HepG2 (cell line): ENCODE data around the gene MUC13. TPM values are rescaled to one million over a fixed set of nuclear protein-coding genes. Genes with fewer than 3 reads are reported as not detected.

ENCODE experiments used
- EZH2 ChIP-seq: conservative IDR thresholded peaks from 2 replicates; pipeline ENCODE4 v1.6.1; 2012; ENCODE audit warnings: mild to moderate bottlenecking, low read depth, low read length, moderate library complexity
- FOXO1 ChIP-seq: sonication (generic); formaldehyde crosslinking; IDR thresholded peaks from 2 replicates; pipeline ENCODE4 v1.4.0; 2020; ENCODE audit warnings: missing genetic modification reagents
- HNF1B ChIP-seq: sonication (generic); formaldehyde crosslinking; IDR thresholded peaks from 2 replicates; pipeline ENCODE4 v1.5.1; 2020; ENCODE audit warnings: mild to moderate bottlenecking, moderate library complexity, missing genetic modification reagents
- KAT2B ChIP-seq: fragments of 150-350 bp; IDR thresholded peaks from 2 replicates; pipeline ENCODE4 v1.6.1; 2014; ENCODE audit warnings: low read depth, low read length, borderline replicate concordance
- USF2 ChIP-seq, 2 experiments: sonication (generic) in 1 of 2; formaldehyde crosslinking in 1 of 2; IDR thresholded peaks; 2 replicates each; pipeline versions ENCODE4 v1.5.1 to v1.6.1; 2011 to 2020; ENCODE audit warnings: borderline replicate concordance in 1 of 2, low read depth in 1 of 2, low read length in 1 of 2, mild to moderate bottlenecking in 1 of 2, missing genetic modification reagents in 1 of 2, moderate library complexity in 1 of 2
- ZBTB44 ChIP-seq: sonication (generic); formaldehyde crosslinking; IDR thresholded peaks from 2 replicates; pipeline ENCODE4 v1.4.0; 2020; ENCODE audit warnings: missing genetic modification reagents
- ZNF343 ChIP-seq: sonication (generic); formaldehyde crosslinking; IDR thresholded peaks from 2 replicates; pipeline ENCODE4 v1.4.0; 2020; ENCODE audit warnings: mild to moderate bottlenecking, missing genetic modification reagents
- ZNF597 ChIP-seq: sonication (generic); formaldehyde crosslinking; IDR thresholded peaks from 2 replicates; pipeline ENCODE4 v1.5.0; 2020; ENCODE audit warnings: missing genetic modification reagents
- ZNF598 ChIP-seq: sonication (generic); formaldehyde crosslinking; IDR thresholded peaks from 2 replicates; pipeline ENCODE4 v1.5.1; 2020; ENCODE audit warnings: mild to moderate bottlenecking, missing genetic modification reagents, borderline replicate concordance
- ZNF766 ChIP-seq: sonication (generic); formaldehyde crosslinking; IDR thresholded peaks from 2 replicates; pipeline ENCODE4 v1.5.0; 2020; ENCODE audit warnings: missing genetic modification reagents, borderline replicate concordance
- ZSCAN5A ChIP-seq: sonication (generic); formaldehyde crosslinking; IDR thresholded peaks from 2 replicates; pipeline ENCODE4 v1.8.0; 2022; ENCODE audit warnings: mild to moderate bottlenecking, missing genetic modification reagents, borderline replicate concordance
- polyA plus RNA-seq, 8 experiments: library from polyadenylated mRNA; depleted of rRNA in 3 of 8; stranded (reverse) in 7 of 8; unstranded in 1 of 8; fragments of >200 nt; fragmentation: Illumina TruSeq in 4 of 8; extraction: Trizol in 4 of 8; gene quantifications; 2 replicates each; pipeline versions ENCODE4 v1.2.1 to v1.2.3, GENCODE V29; 2011 to 2016; ENCODE audit warnings: low read depth in 4 of 8, missing spikeins in 1 of 8, mixed read lengths in 1 of 8; ENCODE audit not compliant: insufficient read depth in 1 of 8
- total RNA-seq, 5 experiments: library from RNA; depleted of rRNA; stranded (reverse); fragments of >200 nt; fragmentation: Illumina TruSeq; extraction: Trizol; gene quantifications; 2 replicates each; pipeline ENCODE4 v1.2.3, GENCODE V29; 2016; ENCODE audit warnings: low read depth in 1 of 5

The MUC13 gene
- total and polyA plus RNA-seq, 2 of the 13 experiments (the other 11 are each of a cell fraction or from before 2014, with no cell fraction given), result 0.04 to 1.2 TPM

GRCh38 chr3:124856677-124857076, 77.9 kb downstream of the MUC13 start (continued):
- no peak for TF ChIP-seq FOXO1 (CRISPR knock-in tag)
- no peak for TF ChIP-seq KAT2B
- TF ChIP-seq ZNF598 (CRISPR knock-in tag), result no peak
- TF ChIP-seq ZNF597, result no peak
- no peak for TF ChIP-seq ZBTB44
- no peak for TF ChIP-seq HNF1B (CRISPR knock-in tag)
- no peak for TF ChIP-seq ZNF766
- TF ChIP-seq EZH2, result no peak
- TF ChIP-seq USF2 (IDR thresholded peaks at IDR 0.05; ENCODE audit: low read depth, low read length), result no peak
- no peak for TF ChIP-seq USF2 (CRISPR knock-in tag; IDR thresholded peaks at IDR 0.05; ENCODE audit: borderline replicate concordance)
- no peak for TF ChIP-seq ZSCAN5A (CRISPR knock-in tag)
- no peak for TF ChIP-seq ZNF343 (CRISPR knock-in tag)

Other genes with a start within 250 kb of the MUC13 start
- gene UMPS, start 204.3 kb downstream of the MUC13 start, total RNA-seq (2016; rRNA removed; fragmentation: Illumina TruSeq; extraction: Trizol), result 74.2 and 117 TPM in 2 replicates
- gene UMPS, start 204.3 kb downstream of the MUC13 start, polyA plus RNA-seq (2011; rRNA removed), result 45.6 and 52.7 TPM in 2 replicates
- 50.2 and 74.1 TPM in 2 replicates for gene ITGB5, start 47.4 kb downstream of the MUC13 start, total RNA-seq (2016; rRNA removed; fragmentation: Illumina TruSeq; extraction: Trizol)
- gene ITGB5, start 47.4 kb downstream of the MUC13 start, polyA plus RNA-seq (2011; rRNA removed), result 343 and 356 TPM in 2 replicates
- gene HEG1, start 121.2 kb upstream of the MUC13 start, total RNA-seq (2016; rRNA removed; fragmentation: Illumina TruSeq; extraction: Trizol), result 9.7 and 10.7 TPM in 2 replicates
- gene HEG1, start 121.2 kb upstream of the MUC13 start, polyA plus RNA-seq (2011; rRNA removed), result 11.6 and 18.2 TPM in 2 replicates